ENCODE measurements around the gene WNT3A. TPM values are rescaled to one million over a fixed set of nuclear protein-coding genes. Genes with fewer than 3 reads are reported as not detected.
A peak's percentile ranks its signal among the peaks of the same experiment; 100 is the strongest.

The WNT3A gene
- total RNA-seq, 4 donors from 2014 or later = not detected

GRCh38 chr1:228096416-228097332 lies 89.9 kb downstream of the WNT3A start:
- DNase-seq (ENCODE audit: low spot score) (peak; percentile 16), ATAC-seq (ENCODE audit: low FRiP score) (no peak)
- TF ChIP-seq CTCF (IDR thresholded peaks at IDR 0.05) = no peak

GRCh38 chr1:228097333-228098081 lies 90.7 kb downstream of the WNT3A start:
- no peak for ATAC-seq (ENCODE audit: low FRiP score)
- TF ChIP-seq CTCF (IDR thresholded peaks at IDR 0.05) = no peak
- peak; percentile 20 for DNase-seq (ENCODE audit: low spot score)

- no peak for DNase-seq (ENCODE audit: low spot score)
Observed at GRCh38 chr1:228098323-228098931, 91.6 kb downstream of the WNT3A start.

GRCh38 chr1:228099331-228099732 lies 92.5 kb downstream of the WNT3A start:
- peak; percentile 15 for DNase-seq (ENCODE audit: low spot score)
- no peak for ATAC-seq (ENCODE audit: low FRiP score)
- no peak for TF ChIP-seq CTCF (IDR thresholded peaks at IDR 0.05)

More at GRCh38 chr1:228098323-228098931, 91.6 kb downstream of the WNT3A start:
- ATAC-seq (ENCODE audit: low FRiP score) = no peak
- TF ChIP-seq CTCF (IDR thresholded peaks at IDR 0.05) = no peak

GRCh38 chr1:228100822-228101613 lies 94.2 kb downstream of the WNT3A start:
- no peak for ATAC-seq (ENCODE audit: low FRiP score)
- TF ChIP-seq CTCF (IDR thresholded peaks at IDR 0.05) = no peak
- no peak for DNase-seq (ENCODE audit: low spot score)

- no peak for DNase-seq (ENCODE audit: low spot score)
Observed at GRCh38 chr1:228101614-228101993, 94.8 kb downstream of the WNT3A start.

More at GRCh38 chr1:228101614-228101993, 94.8 kb downstream of the WNT3A start:
- ATAC-seq (ENCODE audit: low FRiP score) = no peak
- TF ChIP-seq CTCF (IDR thresholded peaks at IDR 0.05) = no peak
